ENCODE measurements around the gene KIF1B.

- TF ChIP-seq, protein P1, sequence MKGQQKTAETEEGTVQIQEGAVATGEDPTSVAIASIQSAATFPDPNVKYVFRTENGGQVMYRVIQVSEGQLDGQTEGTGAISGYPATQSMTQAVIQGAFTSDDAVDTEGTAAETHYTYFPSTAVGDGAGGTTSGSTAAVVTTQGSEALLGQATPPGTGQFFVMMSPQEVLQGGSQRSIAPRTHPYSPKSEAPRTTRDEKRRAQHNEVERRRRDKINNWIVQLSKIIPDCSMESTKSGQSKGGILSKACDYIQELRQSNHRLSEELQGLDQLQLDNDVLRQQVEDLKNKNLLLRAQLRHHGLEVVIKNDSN (IDR thresholded peaks at IDR 0.05; ENCODE audit: borderline replicate concordance, extremely low read length, insufficient read depth, low read depth, low read length), result no peak
- no peak for TF ChIP-seq GABPA (IDR thresholded peaks at IDR 0.05; ENCODE audit: low read depth)
- TF ChIP-seq EZH2 (IDR thresholded peaks at IDR 0.05; ENCODE audit: borderline replicate concordance, control insufficient read depth, low read depth, low read length), result no peak
- TF ChIP-seq PRDM15 (CRISPR knock-in tag; IDR thresholded peaks at IDR 0.05), result no peak
- TF ChIP-seq, protein P2, sequence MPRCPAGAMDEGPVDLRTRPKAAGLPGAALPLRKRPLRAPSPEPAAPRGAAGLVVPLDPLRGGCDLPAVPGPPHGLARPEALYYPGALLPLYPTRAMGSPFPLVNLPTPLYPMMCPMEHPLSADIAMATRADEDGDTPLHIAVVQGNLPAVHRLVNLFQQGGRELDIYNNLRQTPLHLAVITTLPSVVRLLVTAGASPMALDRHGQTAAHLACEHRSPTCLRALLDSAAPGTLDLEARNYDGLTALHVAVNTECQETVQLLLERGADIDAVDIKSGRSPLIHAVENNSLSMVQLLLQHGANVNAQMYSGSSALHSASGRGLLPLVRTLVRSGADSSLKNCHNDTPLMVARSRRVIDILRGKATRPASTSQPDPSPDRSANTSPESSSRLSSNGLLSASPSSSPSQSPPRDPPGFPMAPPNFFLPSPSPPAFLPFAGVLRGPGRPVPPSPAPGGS (IDR thresholded peaks at IDR 0.05; ENCODE audit: borderline replicate concordance, insufficient read depth, low read depth, low read length, poor library complexity, severe bottlenecking), result no peak
Observed at GRCh38 chr1:10236405-10237156, 26.2 kb downstream of the KIF1B start.
